HL-60 (cell line): ENCODE measurements around the gene PDE11A.

ENCODE experiments used
- DNase-seq, 2 experiments: peaks; one replicate each; pipeline ENCODE4 v3.0.0-alpha.2; 2010 to 2020; ENCODE audit warnings: low read depth in 1 of 2, low spot score in 1 of 2
- H3K27ac ChIP-seq: fragments of 250-450 bp; sonication (Bioruptor Pico); replicated peaks from 2 replicates; pipeline ENCODE4 v1.5.1; 2020; ENCODE audit warnings: mild to moderate bottlenecking, moderate library complexity
- H3K27me3 ChIP-seq: fragments of 250-450 bp; sonication (Bioruptor Pico); 2 replicates; pipeline ENCODE4 v1.5.1; 2021; ENCODE audit warnings: mild to moderate bottlenecking, moderate library complexity; ENCODE audit not compliant: insufficient read depth, poor library complexity, severe bottlenecking
- H3K4me3 ChIP-seq: replicated peaks from 2 replicates; pipeline ENCODE4 v1.5.1; 2011; ENCODE audit warnings: mild to moderate bottlenecking, control low read depth, low read length; ENCODE audit not compliant: insufficient read depth
- CTCF ChIP-seq: IDR thresholded peaks from one replicate; pipeline ENCODE4 v1.5.1; 2011; ENCODE audit warnings: low read length, control low read depth, inconsistent platforms; ENCODE audit not compliant: insufficient read depth
- GABPA ChIP-seq: IDR thresholded peaks from 2 replicates; pipeline ENCODE4 v1.6.1; 2012; ENCODE audit warnings: low read depth
- POLR2AphosphoS5 ChIP-seq: IDR thresholded peaks from 2 replicates; pipeline ENCODE4 v1.6.1; 2012; ENCODE audit warnings: low read depth
- REST ChIP-seq: IDR thresholded peaks from 2 replicates; pipeline ENCODE4 v1.6.1; 2012; ENCODE audit warnings: low read depth; ENCODE audit not compliant: insufficient replicate concordance
- SPI1 ChIP-seq: IDR thresholded peaks from 2 replicates; pipeline ENCODE4 v1.6.1; 2012; ENCODE audit warnings: low read depth, mild to moderate bottlenecking, borderline replicate concordance

The PDE11A gene

GRCh38 chr2:177758591-177759371 lies 313.8 kb downstream of the PDE11A start:
- no peak for DNase-seq
- TF ChIP-seq CTCF (no peak), POLR2AphosphoS5 (no peak), SPI1 (no peak), GABPA (no peak), REST (no peak)
- Histone ChIP-seq H3K4me3 (no peak overlapping the region), H3K27me3 (peaks cover 2% of the 10 kb centered on the region), H3K27ac (no peak overlapping the region)

GRCh38 chr2:177756336-177756735 lies 316.2 kb downstream of the PDE11A start:
- DNase-seq: no peak
- Histone ChIP-seq H3K4me3 (no peak overlapping the region), H3K27ac (no peak overlapping the region), H3K27me3 (peaks cover 2% of the 10 kb centered on the region)
- TF ChIP-seq GABPA (no peak), POLR2AphosphoS5 (no peak), REST (no peak), SPI1 (no peak), CTCF (no peak)

GRCh38 chr2:177754492-177754873 lies 318.1 kb downstream of the PDE11A start:
- DNase-seq: no peak
- Histone ChIP-seq H3K27me3 (no peaks in the 10 kb centered on the region), H3K4me3 (no peak overlapping the region), H3K27ac (no peak overlapping the region; the same call in 1 of the 2 replicates)
- TF ChIP-seq CTCF (no peak), SPI1 (no peak), GABPA (no peak), POLR2AphosphoS5 (no peak), REST (no peak)
